Hematopoietic multipotent progenitor cell treated with erythropoietin and hydrocortisone succinate and interleukin-3 and kit ligand, for 4 days (in vitro differentiated cells): Measurements from ENCODE around the gene SLC2A13.

Experiments
- DNase-seq: peaks from one replicate; pipeline ENCODE4 v3.0.0-alpha.2; 2015

Gene SLC2A13

GRCh38 chr12:39989501-39989900 lies 116.4 kb downstream of the SLC2A13 start:
- no peak for DNase-seq

GRCh38 chr12:39988574-39988973 lies 117.3 kb downstream of the SLC2A13 start:
- DNase-seq, result no peak

- no peak for DNase-seq
Observed at GRCh38 chr12:39986674-39987073, 119.2 kb downstream of the SLC2A13 start.

GRCh38 chr12:39984670-39985069 lies 121.2 kb downstream of the SLC2A13 start:
- no peak for DNase-seq

GRCh38 chr12:39975374-39975918 lies 130.4 kb downstream of the SLC2A13 start:
- DNase-seq, result no peak

GRCh38 chr12:39972119-39972518 lies 133.8 kb downstream of the SLC2A13 start:
- DNase-seq, result peak; percentile 44

GRCh38 chr12:39971348-39971747 lies 134.5 kb downstream of the SLC2A13 start:
- DNase-seq, result no peak

GRCh38 chr12:39966721-39967120 lies 139.2 kb downstream of the SLC2A13 start:
- no peak for DNase-seq

- DNase-seq, result no peak
Observed at GRCh38 chr12:39966256-39966655, 139.6 kb downstream of the SLC2A13 start.

GRCh38 chr12:39959467-39959866 lies 146.4 kb downstream of the SLC2A13 start:
- no peak for DNase-seq

- no peak for DNase-seq
Observed at GRCh38 chr12:39959031-39959430, 146.8 kb downstream of the SLC2A13 start.

GRCh38 chr12:39958377-39958776 lies 147.5 kb downstream of the SLC2A13 start:
- DNase-seq, result peak; percentile 4

GRCh38 chr12:39956725-39957124 lies 149.2 kb downstream of the SLC2A13 start:
- DNase-seq, result no peak

GRCh38 chr12:39946361-39947280 lies 159.3 kb downstream of the SLC2A13 start:
- no peak for DNase-seq

GRCh38 chr12:39937119-39937518 lies 168.8 kb downstream of the SLC2A13 start:
- no peak for DNase-seq

- no peak for DNase-seq
Observed at GRCh38 chr12:39935839-39936238, 170.0 kb downstream of the SLC2A13 start.

GRCh38 chr12:39935275-39935674 lies 170.6 kb downstream of the SLC2A13 start:
- DNase-seq, result no peak

GRCh38 chr12:39931857-39932256 lies 174.0 kb downstream of the SLC2A13 start:
- peak; percentile 25 for DNase-seq

GRCh38 chr12:39931231-39931630 lies 174.7 kb downstream of the SLC2A13 start:
- no peak for DNase-seq

GRCh38 chr12:39930101-39930500 lies 175.8 kb downstream of the SLC2A13 start:
- DNase-seq, result no peak

GRCh38 chr12:39928181-39928899 lies 177.5 kb downstream of the SLC2A13 start:
- no peak for DNase-seq

- DNase-seq, result no peak
Observed at GRCh38 chr12:39923364-39923763, 182.5 kb downstream of the SLC2A13 start.

GRCh38 chr12:39922598-39922997 lies 183.3 kb downstream of the SLC2A13 start:
- DNase-seq, result peak; percentile 28

GRCh38 chr12:39920647-39921046 lies 185.2 kb downstream of the SLC2A13 start:
- DNase-seq, result no peak
